Measurements from ENCODE around the gene KCNJ9.

KCNJ9 gene

GRCh38 chr1:160127865-160128523, 46.7 kb downstream of the KCNJ9 start:
- Histone ChIP-seq H3K79me2 (ENCODE audit: insufficient read depth, low read length) (no peaks in the 10 kb centered on the region), H3K9me3 (ENCODE audit: insufficient read depth, low read depth, low read length) (no peaks in the 10 kb centered on the region), H3F3A (ENCODE audit: low read depth) (no peaks in the 10 kb centered on the region), H3K9me2 (replicated peaks; ENCODE audit: low read depth, low read length) (no peaks in the 10 kb centered on the region), H3K36me3 (ENCODE audit: insufficient read depth, low read length) (no peaks in the 10 kb centered on the region), H4K20me1 (ENCODE audit: insufficient read depth, low read length, poor library complexity, severe bottlenecking) (no peaks in the 10 kb centered on the region), H3K4me1 (ENCODE audit: insufficient read depth, low read length, poor library complexity, severe bottlenecking) (no peaks in the 10 kb centered on the region), H3K27me3 (ENCODE audit: insufficient read depth, low read length, poor library complexity, severe bottlenecking) (no peaks in the 10 kb centered on the region), H3K9ac (ENCODE audit: low read depth, low read length, poor library complexity, severe bottlenecking) (no peak overlapping the region), H3K4me2 (ENCODE audit: low read depth, low read length, poor library complexity, severe bottlenecking) (no peak overlapping the region), H3K4me3 (ENCODE audit: low read length, poor library complexity, severe bottlenecking) (no peak overlapping the region), H2AFZ (ENCODE audit: low read length) (no peak overlapping the region)
- TF ChIP-seq EZH2phosphoT487 (IDR thresholded peaks at IDR 0.05; ENCODE audit: borderline replicate concordance): no peak
- TF ChIP-seq CTCF (conservative IDR thresholded peaks at IDR 0.05; ENCODE audit: low read length): no peak

DNA sequence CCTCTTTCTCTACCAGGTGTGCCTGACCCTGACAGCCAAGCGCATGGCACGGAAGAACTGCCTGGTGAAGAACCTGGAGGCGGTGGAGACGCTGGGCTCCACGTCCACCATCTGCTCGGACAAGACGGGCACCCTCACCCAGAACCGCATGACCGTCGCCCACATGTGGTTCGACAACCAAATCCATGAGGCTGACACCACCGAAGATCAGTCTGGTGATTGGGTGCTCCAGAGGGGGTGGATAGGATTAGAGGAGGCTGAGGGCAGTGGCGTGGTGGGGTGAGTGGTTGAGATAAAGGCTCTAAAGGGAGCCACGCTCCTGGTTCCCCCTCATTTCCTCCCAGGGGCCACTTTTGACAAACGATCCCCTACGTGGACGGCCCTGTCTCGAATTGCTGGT, 47.3 kb downstream of the KCNJ9 start:
- Histone ChIP-seq H3K4me2 (ENCODE audit: low read depth, low read length, poor library complexity, severe bottlenecking) (no peak overlapping the region), H4K20me1 (ENCODE audit: insufficient read depth, low read length, poor library complexity, severe bottlenecking) (no peaks in the 10 kb centered on the region), H2AFZ (ENCODE audit: low read length) (no peak overlapping the region), H3K79me2 (ENCODE audit: insufficient read depth, low read length) (no peaks in the 10 kb centered on the region), H3K27me3 (ENCODE audit: insufficient read depth, low read length, poor library complexity, severe bottlenecking) (no peaks in the 10 kb centered on the region), H3K9me3 (ENCODE audit: insufficient read depth, low read depth, low read length) (no peaks in the 10 kb centered on the region), H3K4me3 (ENCODE audit: low read length, poor library complexity, severe bottlenecking) (no peak overlapping the region), H3K9ac (ENCODE audit: low read depth, low read length, poor library complexity, severe bottlenecking) (no peak overlapping the region), H3F3A (ENCODE audit: low read depth) (no peaks in the 10 kb centered on the region), H3K36me3 (ENCODE audit: insufficient read depth, low read length) (no peaks in the 10 kb centered on the region), H3K9me2 (replicated peaks; ENCODE audit: low read depth, low read length) (no peaks in the 10 kb centered on the region), H3K4me1 (ENCODE audit: insufficient read depth, low read length, poor library complexity, severe bottlenecking) (no peaks in the 10 kb centered on the region)
- TF ChIP-seq EZH2phosphoT487 (IDR thresholded peaks at IDR 0.05; ENCODE audit: borderline replicate concordance) (no peak), CTCF (conservative IDR thresholded peaks at IDR 0.05; ENCODE audit: low read length) (no peak)

DNA sequence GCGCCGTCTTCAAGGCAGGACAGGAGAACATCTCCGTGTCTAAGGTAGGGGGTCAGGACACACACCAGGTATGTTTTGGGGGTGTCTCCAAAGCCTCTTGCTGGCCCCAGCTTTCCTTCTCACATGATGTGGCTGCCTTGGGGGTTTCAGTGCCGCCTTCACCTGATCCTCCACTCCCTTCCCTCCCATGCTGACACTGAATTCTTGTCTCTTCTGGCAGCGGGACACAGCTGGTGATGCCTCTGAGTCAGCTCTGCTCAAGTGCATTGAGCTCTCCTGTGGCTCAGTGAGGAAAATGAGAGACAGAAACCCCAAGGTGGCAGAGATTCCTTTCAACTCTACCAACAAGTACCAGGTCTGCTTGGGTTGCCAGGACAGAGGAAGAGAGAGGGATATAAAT, 47.7 kb downstream of the KCNJ9 start:
- Histone ChIP-seq H3K9ac (ENCODE audit: low read depth, low read length, poor library complexity, severe bottlenecking) (no peak overlapping the region), H2AFZ (ENCODE audit: low read length) (no peak overlapping the region), H3K79me2 (ENCODE audit: insufficient read depth, low read length) (no peaks in the 10 kb centered on the region), H3K36me3 (ENCODE audit: insufficient read depth, low read length) (no peaks in the 10 kb centered on the region), H3K27me3 (ENCODE audit: insufficient read depth, low read length, poor library complexity, severe bottlenecking) (no peaks in the 10 kb centered on the region), H3K4me2 (ENCODE audit: low read depth, low read length, poor library complexity, severe bottlenecking) (no peak overlapping the region), H4K20me1 (ENCODE audit: insufficient read depth, low read length, poor library complexity, severe bottlenecking) (no peaks in the 10 kb centered on the region), H3K4me3 (ENCODE audit: low read length, poor library complexity, severe bottlenecking) (no peak overlapping the region), H3K9me3 (ENCODE audit: insufficient read depth, low read depth, low read length) (no peaks in the 10 kb centered on the region), H3K4me1 (ENCODE audit: insufficient read depth, low read length, poor library complexity, severe bottlenecking) (no peaks in the 10 kb centered on the region), H3K9me2 (replicated peaks; ENCODE audit: low read depth, low read length) (no peaks in the 10 kb centered on the region), H3F3A (ENCODE audit: low read depth) (no peaks in the 10 kb centered on the region)
- TF ChIP-seq CTCF (conservative IDR thresholded peaks at IDR 0.05; ENCODE audit: low read length) (no peak), EZH2phosphoT487 (IDR thresholded peaks at IDR 0.05; ENCODE audit: borderline replicate concordance) (no peak)
